ENCODE measurements around the gene RIOX2.

RIOX2 gene

DNA sequence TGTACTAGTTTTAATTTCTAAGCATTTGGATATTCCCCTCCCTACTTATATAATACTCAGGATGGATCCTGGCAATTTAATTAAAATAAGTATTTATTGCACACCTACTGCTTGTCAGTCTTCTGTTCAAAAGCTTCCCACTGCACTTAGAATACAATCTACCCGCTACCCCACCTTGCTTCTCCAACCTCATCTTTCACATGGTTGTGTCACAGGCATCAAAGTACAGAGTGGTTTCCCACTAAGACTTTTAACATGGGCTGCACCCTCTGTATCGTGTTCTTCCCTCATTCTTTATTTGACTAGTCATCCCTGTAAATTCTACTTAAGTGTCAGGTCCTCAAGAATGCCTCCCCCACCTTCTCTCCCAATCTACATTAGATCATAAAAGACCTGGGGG lies 35.0 kb downstream of the RIOX2 start:
- no peaks in the 10 kb centered on the region for H3K79me2 ChIP-seq (ENCODE audit: insufficient read depth, low read length)
- H4K20me1 ChIP-seq (ENCODE audit: insufficient read depth, low read length, poor library complexity, severe bottlenecking) = no peaks in the 10 kb centered on the region
- H3F3A ChIP-seq (ENCODE audit: low read depth) = no peaks in the 10 kb centered on the region
- no peaks in the 10 kb centered on the region for H3K27me3 ChIP-seq (ENCODE audit: insufficient read depth, low read length, poor library complexity, severe bottlenecking)
- H3K4me1 ChIP-seq (ENCODE audit: insufficient read depth, low read length, poor library complexity, severe bottlenecking) = no peaks in the 10 kb centered on the region
- peaks cover 1% of the 10 kb centered on the region; the same call in 1 of the 2 replicates for H3K36me3 ChIP-seq (ENCODE audit: insufficient read depth, low read length)
- TF ChIP-seq EZH2phosphoT487 (IDR thresholded peaks at IDR 0.05; ENCODE audit: borderline replicate concordance) = no peak
- TF ChIP-seq, protein P1, sequence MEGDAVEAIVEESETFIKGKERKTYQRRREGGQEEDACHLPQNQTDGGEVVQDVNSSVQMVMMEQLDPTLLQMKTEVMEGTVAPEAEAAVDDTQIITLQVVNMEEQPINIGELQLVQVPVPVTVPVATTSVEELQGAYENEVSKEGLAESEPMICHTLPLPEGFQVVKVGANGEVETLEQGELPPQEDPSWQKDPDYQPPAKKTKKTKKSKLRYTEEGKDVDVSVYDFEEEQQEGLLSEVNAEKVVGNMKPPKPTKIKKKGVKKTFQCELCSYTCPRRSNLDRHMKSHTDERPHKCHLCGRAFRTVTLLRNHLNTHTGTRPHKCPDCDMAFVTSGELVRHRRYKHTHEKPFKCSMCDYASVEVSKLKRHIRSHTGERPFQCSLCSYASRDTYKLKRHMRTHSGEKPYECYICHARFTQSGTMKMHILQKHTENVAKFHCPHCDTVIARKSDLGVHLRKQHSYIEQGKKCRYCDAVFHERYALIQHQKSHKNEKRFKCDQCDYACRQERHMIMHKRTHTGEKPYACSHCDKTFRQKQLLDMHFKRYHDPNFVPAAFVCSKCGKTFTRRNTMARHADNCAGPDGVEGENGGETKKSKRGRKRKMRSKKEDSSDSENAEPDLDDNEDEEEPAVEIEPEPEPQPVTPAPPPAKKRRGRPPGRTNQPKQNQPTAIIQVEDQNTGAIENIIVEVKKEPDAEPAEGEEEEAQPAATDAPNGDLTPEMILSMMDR (conservative IDR thresholded peaks at IDR 0.05; ENCODE audit: low read length) = no peak
- no peaks in the 10 kb centered on the region for H3K9me2 ChIP-seq (replicated peaks; ENCODE audit: low read depth, low read length)
- no peak overlapping the region for H3K4me2 ChIP-seq (ENCODE audit: low read depth, low read length, poor library complexity, severe bottlenecking)
- H3K9me3 ChIP-seq (ENCODE audit: insufficient read depth, low read depth, low read length) = no peaks in the 10 kb centered on the region
- no peak overlapping the region for H3K9ac ChIP-seq (ENCODE audit: low read depth, low read length, poor library complexity, severe bottlenecking)
- no peak overlapping the region for H3K4me3 ChIP-seq (ENCODE audit: low read length, poor library complexity, severe bottlenecking)
- no peak overlapping the region for H2AFZ ChIP-seq (ENCODE audit: low read length)

DNA sequence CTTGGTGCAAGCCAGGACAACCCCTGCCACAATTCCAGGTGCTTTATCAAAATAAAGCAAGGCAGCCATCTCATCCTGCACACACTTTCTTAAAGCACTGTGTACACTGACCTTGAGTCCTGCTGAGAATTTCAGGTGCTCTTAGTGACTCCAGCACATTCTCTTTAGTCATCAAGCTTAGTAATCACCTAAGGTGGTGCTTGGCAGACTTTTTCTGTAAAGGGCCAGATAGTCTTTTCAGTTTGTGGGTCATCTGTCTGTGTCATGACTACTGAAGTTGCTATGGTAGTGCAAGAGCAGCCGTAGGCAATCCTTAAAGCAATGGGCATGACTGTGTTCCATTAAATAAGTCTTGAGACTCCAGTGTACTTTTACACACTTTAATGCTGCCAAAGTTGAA lies 36.4 kb downstream of the RIOX2 start:
- H3K9me2 ChIP-seq (replicated peaks; ENCODE audit: low read depth, low read length) = no peaks in the 10 kb centered on the region
- no peak overlapping the region for H3K9ac ChIP-seq (ENCODE audit: low read depth, low read length, poor library complexity, severe bottlenecking)
- no peaks in the 10 kb centered on the region for H3K79me2 ChIP-seq (ENCODE audit: insufficient read depth, low read length)
- H3K9me3 ChIP-seq (ENCODE audit: insufficient read depth, low read depth, low read length) = no peaks in the 10 kb centered on the region
- no peak overlapping the region for H3K4me2 ChIP-seq (ENCODE audit: low read depth, low read length, poor library complexity, severe bottlenecking)
- no peaks in the 10 kb centered on the region for H3K4me1 ChIP-seq (ENCODE audit: insufficient read depth, low read length, poor library complexity, severe bottlenecking)
- TF ChIP-seq, protein P1 (conservative IDR thresholded peaks at IDR 0.05; ENCODE audit: low read length) = no peak
- TF ChIP-seq EZH2phosphoT487 (IDR thresholded peaks at IDR 0.05; ENCODE audit: borderline replicate concordance) = no peak
- no peaks in the 10 kb centered on the region for H4K20me1 ChIP-seq (ENCODE audit: insufficient read depth, low read length, poor library complexity, severe bottlenecking)
- H3K36me3 ChIP-seq (ENCODE audit: insufficient read depth, low read length) = no peaks in the 10 kb centered on the region; the same call in 1 of the 2 replicates
- no peaks in the 10 kb centered on the region for H3F3A ChIP-seq (ENCODE audit: low read depth)
- H2AFZ ChIP-seq (ENCODE audit: low read length) = no peak overlapping the region
- no peaks in the 10 kb centered on the region for H3K27me3 ChIP-seq (ENCODE audit: insufficient read depth, low read length, poor library complexity, severe bottlenecking)
- H3K4me3 ChIP-seq (ENCODE audit: low read length, poor library complexity, severe bottlenecking) = no peak overlapping the region

DNA sequence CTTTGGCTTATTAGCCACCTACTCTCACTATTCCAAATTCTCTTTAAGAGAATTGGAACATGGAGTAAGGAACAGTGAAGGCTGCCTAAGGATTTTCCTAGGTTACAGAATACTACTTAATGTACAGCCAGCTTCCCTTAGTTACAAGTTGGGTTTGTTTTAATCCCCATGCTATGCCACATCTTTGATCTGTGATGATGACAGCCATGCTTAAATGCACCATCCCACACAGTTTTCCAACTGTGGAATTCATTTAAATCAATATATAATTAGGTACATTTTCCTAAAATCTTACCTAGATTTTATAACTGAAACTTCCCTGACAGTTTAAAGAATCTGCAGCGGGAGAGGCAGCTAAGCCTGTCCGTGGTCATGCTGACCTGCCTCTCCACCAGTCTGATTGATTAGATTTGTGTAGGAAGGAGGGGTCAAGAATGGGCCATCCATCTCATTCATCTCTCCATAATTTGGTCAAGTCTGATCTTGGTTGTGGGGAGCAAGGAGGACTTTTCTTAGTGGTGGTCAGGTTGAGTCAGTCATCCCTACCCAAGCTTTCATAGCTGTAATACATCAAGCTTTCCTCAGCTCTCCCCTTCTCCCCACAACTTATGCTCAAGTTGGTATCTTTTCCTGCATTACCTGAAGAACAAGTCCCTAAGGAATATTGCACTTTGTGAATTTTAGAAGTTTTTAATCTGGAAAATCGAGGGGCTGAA lies 37.1 kb downstream of the RIOX2 start:
- no peak overlapping the region for H2AFZ ChIP-seq (ENCODE audit: low read length)
- no peaks in the 10 kb centered on the region for H3K9me2 ChIP-seq (replicated peaks; ENCODE audit: low read depth, low read length)
- H3K9me3 ChIP-seq (ENCODE audit: insufficient read depth, low read depth, low read length) = no peaks in the 10 kb centered on the region
- H3F3A ChIP-seq (ENCODE audit: low read depth) = no peaks in the 10 kb centered on the region
- H3K4me3 ChIP-seq (ENCODE audit: low read length, poor library complexity, severe bottlenecking) = no peak overlapping the region
- no peaks in the 10 kb centered on the region for H3K79me2 ChIP-seq (ENCODE audit: insufficient read depth, low read length)
- H3K4me2 ChIP-seq (ENCODE audit: low read depth, low read length, poor library complexity, severe bottlenecking) = no peak overlapping the region
- TF ChIP-seq, protein P1 (conservative IDR thresholded peaks at IDR 0.05; ENCODE audit: low read length) = no peak
- no peak for TF ChIP-seq EZH2phosphoT487 (IDR thresholded peaks at IDR 0.05; ENCODE audit: borderline replicate concordance)
- H3K36me3 ChIP-seq (ENCODE audit: insufficient read depth, low read length) = no peaks in the 10 kb centered on the region; the same call in 1 of the 2 replicates
- H3K27me3 ChIP-seq (ENCODE audit: insufficient read depth, low read length, poor library complexity, severe bottlenecking) = no peaks in the 10 kb centered on the region
- H4K20me1 ChIP-seq (ENCODE audit: insufficient read depth, low read length, poor library complexity, severe bottlenecking) = no peaks in the 10 kb centered on the region
- no peaks in the 10 kb centered on the region for H3K4me1 ChIP-seq (ENCODE audit: insufficient read depth, low read length, poor library complexity, severe bottlenecking)
- no peak overlapping the region for H3K9ac ChIP-seq (ENCODE audit: low read depth, low read length, poor library complexity, severe bottlenecking)

Measured in Loucy (cell line).